K562 (cell line): ENCODE measurements around the gene LRP6. TPM values are rescaled to one million over a fixed set of nuclear protein-coding genes. Genes with fewer than 3 reads are reported as not detected.

Source experiments
- ATF1 ChIP-seq, 2 experiments: fragments of 450-650 bp in 1 of 2; IDR thresholded peaks; 2 replicates each; pipeline ENCODE4 v1.6.1; 2016; ENCODE audit warnings: missing compliant biosample characterization in 1 of 2, missing genetic modification characterization in 1 of 2
- BRD4 ChIP-seq: fragments of 200-600 bp; sonication (generic); IDR thresholded peaks from 2 replicates; pipeline ENCODE4 v1.6.1; 2017; ENCODE audit warnings: inconsistent platforms
- COPS2 ChIP-seq: fragments of 450-650 bp; conservative IDR thresholded peaks from 2 replicates; pipeline ENCODE4 v1.6.1; 2016; ENCODE audit warnings: mild to moderate bottlenecking, moderate library complexity
- ETS2 ChIP-seq: IDR thresholded peaks from 2 replicates; pipeline ENCODE4 v1.6.1; 2016; ENCODE audit warnings: borderline replicate concordance, missing genetic modification characterization, mild to moderate bottlenecking, moderate library complexity, missing compliant biosample characterization; ENCODE audit not compliant: poor library complexity, severe bottlenecking
- ETV1 ChIP-seq: fragments of 450-650 bp; conservative IDR thresholded peaks from 2 replicates; pipeline ENCODE4 v1.6.1; 2016; ENCODE audit warnings: missing genetic modification characterization, control low read depth, low read depth, missing compliant biosample characterization
- FUS ChIP-seq: fragments of 200-400 bp; formaldehyde crosslinking; optimal IDR thresholded peaks from 2 replicates; pipeline ENCODE3; 2017; ENCODE audit warnings: low read depth, low read length
- JUNB ChIP-seq: fragments of 450-650 bp; formaldehyde crosslinking; conservative IDR thresholded peaks from 2 replicates; pipeline ENCODE4 v1.4.0; 2020; ENCODE audit warnings: mild to moderate bottlenecking
- KHSRP ChIP-seq: fragments of 450-650 bp; IDR thresholded peaks from 2 replicates; pipeline ENCODE4 v1.6.1; 2017
- MED1 ChIP-seq: sonication (generic); formaldehyde crosslinking; IDR thresholded peaks from 2 replicates; pipeline ENCODE4 v1.8.1; 2023; ENCODE audit warnings: missing genetic modification reagents, borderline replicate concordance
- NFYB ChIP-seq: IDR thresholded peaks from 2 replicates; pipeline ENCODE4 v1.6.1; 2011; ENCODE audit warnings: mild to moderate bottlenecking, moderate library complexity; ENCODE audit not compliant: insufficient read length; ENCODE audit errors: extremely low read depth
- NR2F6 ChIP-seq: fragments of 450-650 bp; formaldehyde crosslinking; IDR thresholded peaks from 2 replicates; pipeline ENCODE4 v1.4.0; 2020; ENCODE audit warnings: mild to moderate bottlenecking
- PHF20 ChIP-seq: fragments of 450-650 bp; IDR thresholded peaks from 2 replicates; pipeline ENCODE4 v1.6.1; 2018; ENCODE audit not compliant: partially characterized antibody
- SRSF1 ChIP-seq: fragments of 200-400 bp; formaldehyde crosslinking; IDR thresholded peaks from 2 replicates; pipeline ENCODE4 v1.6.1; 2017; ENCODE audit warnings: mild to moderate bottlenecking, low read depth, low read length, moderate library complexity
- TARDBP ChIP-seq: fragments of 450-650 bp; IDR thresholded peaks from 2 replicates; pipeline ENCODE4 v1.6.1; 2016
- TCF7 ChIP-seq: sonication (generic); IDR thresholded peaks from 2 replicates; pipeline ENCODE4 v1.6.1; 2016; ENCODE audit warnings: antibody characterized with exemption, borderline replicate concordance
- ZNF354B ChIP-seq: fragments of 250-450 bp; sonication (Bioruptor Pico); IDR thresholded peaks from 2 replicates; pipeline ENCODE4 v1.4.0; 2020
- polyA plus RNA-seq, 8 experiments: library from polyadenylated mRNA; depleted of rRNA in 4 of 8; stranded (reverse) in 5 of 8; unstranded in 3 of 8; fragments of >200 nt; fragmentation: Nextera tagmentation in 2 of 8; fragmentation: Illumina TruSeq in 1 of 8; extraction: Ambion mirVana in 2 of 8; extraction: Trizol in 1 of 8; gene quantifications; 2 replicates each; pipeline versions ENCODE4 v1.2.1 to v1.2.3, GENCODE V29; 2011 to 2014; ENCODE audit warnings: inconsistent platforms in 1 of 8, missing spikeins in 1 of 8
- total RNA-seq, 7 experiments: library from RNA; depleted of rRNA in 6 of 7; stranded (reverse); fragments of >200 nt in 6 of 7; fragmentation: Illumina TruSeq in 2 of 7; extraction: Trizol in 2 of 7; gene quantifications; 2 replicates each; pipeline versions ENCODE4 v1.2.1 to v1.2.3, GENCODE V29; 2011 to 2021; ENCODE audit warnings: low replicate concordance in 1 of 7
- TF ChIP-seq, protein P1 (sequence below): fragments of 450-650 bp; formaldehyde crosslinking; IDR thresholded peaks from 2 replicates; pipeline ENCODE4 v1.4.0; 2022; ENCODE audit warnings: missing genetic modification characterization
- TF ChIP-seq, protein P2 (sequence below): sonication (generic); formaldehyde crosslinking; IDR thresholded peaks from 2 replicates; pipeline ENCODE4 v1.8.0; 2022; ENCODE audit warnings: mild to moderate bottlenecking, missing genetic modification reagents, borderline replicate concordance
- TF ChIP-seq, protein P3 (sequence below), 2 experiments: fragments of 150-350 bp in 1 of 2; IDR thresholded peaks; 2 replicates each; pipeline ENCODE4 v1.6.1; 2012 to 2016; ENCODE audit warnings: low read depth in 2 of 2, low read length in 2 of 2, mild to moderate bottlenecking in 1 of 2, moderate library complexity in 1 of 2

The LRP6 gene
- total and polyA plus RNA-seq, 9 of the 15 experiments (the other 6 are each of a cell fraction or from before 2014, with no cell fraction given), result 3.0 to 17.0 (median 10.8) TPM

DNA sequence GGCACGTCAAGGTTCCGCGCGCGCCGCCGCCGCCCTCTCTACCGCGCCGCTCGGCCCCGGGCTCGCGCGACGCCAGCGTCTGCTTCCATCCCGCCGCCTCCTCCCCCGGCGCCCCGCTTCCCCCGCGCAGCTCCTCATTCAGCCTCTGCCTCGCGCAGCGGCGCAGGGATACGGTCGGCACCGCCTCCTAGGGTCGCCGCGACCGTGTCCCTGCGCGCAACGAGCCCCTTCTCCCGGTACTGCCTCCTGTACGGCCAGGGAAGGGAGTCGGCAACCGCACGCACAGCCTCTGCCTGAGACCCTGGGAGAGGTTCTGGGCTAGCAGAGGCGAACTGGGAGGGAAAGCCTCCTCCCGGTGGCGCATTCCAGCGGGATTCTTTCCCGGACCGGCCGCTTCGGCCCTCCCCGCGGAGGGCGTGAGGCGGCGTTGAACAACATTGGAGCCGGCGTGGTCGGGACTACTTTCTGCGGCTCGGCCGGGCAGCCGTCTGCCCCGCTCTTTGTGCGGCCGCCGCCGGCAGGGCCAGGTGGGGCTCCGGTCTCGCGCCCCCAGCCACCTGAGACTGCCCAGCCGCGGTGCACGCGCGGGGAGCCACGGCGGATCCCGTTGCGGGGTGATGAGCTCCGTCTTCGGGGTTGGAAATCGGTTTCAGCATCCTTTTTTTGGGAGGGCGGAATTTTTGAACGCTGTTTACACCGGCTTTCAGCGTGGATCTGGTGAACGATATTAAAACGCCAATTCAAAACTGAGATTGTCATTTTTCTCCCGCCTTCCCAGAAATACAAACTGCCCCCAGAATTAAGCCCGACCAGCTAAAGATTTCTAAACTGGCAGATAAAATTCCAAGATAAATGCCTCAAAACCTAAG is at the start of gene LRP6 (continued):
- TF ChIP-seq JUNB (CRISPR knock-in tag) (no peak), SRSF1 (no peak), TCF7 (no peak), NFYB (no peak), TARDBP (peak; percentile 83; the same call in 1 of the 2 replicates), KHSRP (no peak; the same call in 1 of the 2 replicates), NR2F6 (CRISPR knock-in tag) (no peak), ETS2 (tag) (no peak), COPS2 (no peak), ZNF354B (no peak), MED1 (CRISPR knock-in tag) (no peak), PHF20 (no peak), ATF1 (CRISPR knock-in tag; IDR thresholded peaks at IDR 0.05) (no peak), ATF1 (tag; IDR thresholded peaks at IDR 0.05) (peak; percentile 97), ETV1 (no peak), BRD4 (no peak), FUS (no peak)
- TF ChIP-seq, protein P1, sequence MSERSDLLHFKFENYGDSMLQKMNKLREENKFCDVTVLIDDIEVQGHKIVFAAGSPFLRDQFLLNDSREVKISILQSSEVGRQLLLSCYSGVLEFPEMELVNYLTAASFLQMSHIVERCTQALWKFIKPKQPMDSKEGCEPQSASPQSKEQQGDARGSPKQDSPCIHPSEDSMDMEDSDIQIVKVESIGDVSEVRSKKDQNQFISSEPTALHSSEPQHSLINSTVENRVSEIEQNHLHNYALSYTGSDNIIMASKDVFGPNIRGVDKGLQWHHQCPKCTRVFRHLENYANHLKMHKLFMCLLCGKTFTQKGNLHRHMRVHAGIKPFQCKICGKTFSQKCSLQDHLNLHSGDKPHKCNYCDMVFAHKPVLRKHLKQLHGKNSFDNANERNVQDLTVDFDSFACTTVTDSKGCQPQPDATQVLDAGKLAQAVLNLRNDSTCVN (CRISPR knock-in tag), result no peak
- TF ChIP-seq, protein P2, sequence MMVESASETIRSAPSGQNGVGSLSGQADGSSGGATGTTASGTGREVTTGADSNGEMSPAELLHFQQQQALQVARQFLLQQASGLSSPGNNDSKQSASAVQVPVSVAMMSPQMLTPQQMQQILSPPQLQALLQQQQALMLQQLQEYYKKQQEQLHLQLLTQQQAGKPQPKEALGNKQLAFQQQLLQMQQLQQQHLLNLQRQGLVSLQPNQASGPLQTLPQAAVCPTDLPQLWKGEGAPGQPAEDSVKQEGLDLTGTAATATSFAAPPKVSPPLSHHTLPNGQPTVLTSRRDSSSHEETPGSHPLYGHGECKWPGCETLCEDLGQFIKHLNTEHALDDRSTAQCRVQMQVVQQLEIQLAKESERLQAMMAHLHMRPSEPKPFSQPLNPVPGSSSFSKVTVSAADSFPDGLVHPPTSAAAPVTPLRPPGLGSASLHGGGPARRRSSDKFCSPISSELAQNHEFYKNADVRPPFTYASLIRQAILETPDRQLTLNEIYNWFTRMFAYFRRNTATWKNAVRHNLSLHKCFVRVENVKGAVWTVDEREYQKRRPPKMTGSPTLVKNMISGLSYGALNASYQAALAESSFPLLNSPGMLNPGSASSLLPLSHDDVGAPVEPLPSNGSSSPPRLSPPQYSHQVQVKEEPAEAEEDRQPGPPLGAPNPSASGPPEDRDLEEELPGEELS (CRISPR knock-in tag), result peak; percentile 89; the same call in 1 of the 2 replicates
- TF ChIP-seq, protein P3, sequence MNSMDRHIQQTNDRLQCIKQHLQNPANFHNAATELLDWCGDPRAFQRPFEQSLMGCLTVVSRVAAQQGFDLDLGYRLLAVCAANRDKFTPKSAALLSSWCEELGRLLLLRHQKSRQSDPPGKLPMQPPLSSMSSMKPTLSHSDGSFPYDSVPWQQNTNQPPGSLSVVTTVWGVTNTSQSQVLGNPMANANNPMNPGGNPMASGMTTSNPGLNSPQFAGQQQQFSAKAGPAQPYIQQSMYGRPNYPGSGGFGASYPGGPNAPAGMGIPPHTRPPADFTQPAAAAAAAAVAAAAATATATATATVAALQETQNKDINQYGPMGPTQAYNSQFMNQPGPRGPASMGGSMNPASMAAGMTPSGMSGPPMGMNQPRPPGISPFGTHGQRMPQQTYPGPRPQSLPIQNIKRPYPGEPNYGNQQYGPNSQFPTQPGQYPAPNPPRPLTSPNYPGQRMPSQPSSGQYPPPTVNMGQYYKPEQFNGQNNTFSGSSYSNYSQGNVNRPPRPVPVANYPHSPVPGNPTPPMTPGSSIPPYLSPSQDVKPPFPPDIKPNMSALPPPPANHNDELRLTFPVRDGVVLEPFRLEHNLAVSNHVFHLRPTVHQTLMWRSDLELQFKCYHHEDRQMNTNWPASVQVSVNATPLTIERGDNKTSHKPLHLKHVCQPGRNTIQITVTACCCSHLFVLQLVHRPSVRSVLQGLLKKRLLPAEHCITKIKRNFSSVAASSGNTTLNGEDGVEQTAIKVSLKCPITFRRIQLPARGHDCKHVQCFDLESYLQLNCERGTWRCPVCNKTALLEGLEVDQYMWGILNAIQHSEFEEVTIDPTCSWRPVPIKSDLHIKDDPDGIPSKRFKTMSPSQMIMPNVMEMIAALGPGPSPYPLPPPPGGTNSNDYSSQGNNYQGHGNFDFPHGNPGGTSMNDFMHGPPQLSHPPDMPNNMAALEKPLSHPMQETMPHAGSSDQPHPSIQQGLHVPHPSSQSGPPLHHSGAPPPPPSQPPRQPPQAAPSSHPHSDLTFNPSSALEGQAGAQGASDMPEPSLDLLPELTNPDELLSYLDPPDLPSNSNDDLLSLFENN (IDR thresholded peaks at IDR 0.05; ENCODE audit: low read depth in 2 of 2, low read length in 2 of 2), result 0 out of 4 replicates have a peak, but pooled peaks of 1 of the 2 experiments have one; percentile 6
